Uterus (tissue), 2 donors: ENCODE results near the gene AGPS.

Experiments used
- CTCF ChIP-seq, 4 experiments: fragments of 200-600 bp in 2 of 4; fragments of 450-650 bp in 2 of 4; sonication (generic) in 2 of 4; IDR thresholded peaks; one replicate each; pipeline ENCODE4 v1.5.1; 2016 to 2019; ENCODE audit warnings: antibody characterized with exemption in 4 of 4, mild to moderate bottlenecking in 2 of 4, moderate library complexity in 1 of 4
- POLR2A ChIP-seq, 2 donors: fragments of 450-650 bp; IDR thresholded peaks; one replicate each; pipeline ENCODE4 v1.6.1; 2016; ENCODE audit warnings: antibody characterized with exemption in 2 of 2, mild to moderate bottlenecking in 1 of 2, moderate library complexity in 1 of 2

DNA sequence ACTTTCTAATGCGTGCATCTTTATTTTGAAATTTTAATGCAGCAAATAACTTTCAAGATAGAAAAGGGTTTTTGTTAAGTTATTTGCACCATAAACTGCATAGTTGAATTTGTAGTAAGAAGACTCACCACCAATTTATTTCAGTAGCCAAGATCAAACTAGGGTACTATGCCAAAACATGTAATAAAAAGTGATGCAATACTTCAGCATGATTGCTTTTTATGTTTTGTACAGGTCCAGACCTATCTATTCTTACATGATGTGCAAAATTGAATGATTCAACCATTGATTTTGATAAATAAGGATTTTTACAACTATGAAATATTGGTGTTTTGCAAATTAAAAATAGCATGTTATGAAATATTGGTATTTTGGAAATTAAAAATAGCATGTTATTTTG is 26.7 kb downstream of the AGPS start:
- TF ChIP-seq CTCF (IDR thresholded peaks at IDR 0.05) (no peak), POLR2A (IDR thresholded peaks at IDR 0.05) (no peak)
